Skeletal muscle satellite cell (primary cell): ENCODE measurements around the gene MAP2K5.

ENCODE experiments used
- H3K27me3 ChIP-seq: 2 replicates; pipeline ENCODE4 v1.7.0; 2013; ENCODE audit warnings: low read length; ENCODE audit not compliant: control insufficient read depth, insufficient read depth
- H3K36me3 ChIP-seq: 2 replicates; pipeline ENCODE4 v1.7.0; 2013; ENCODE audit warnings: mild to moderate bottlenecking, control low read depth, low read length; ENCODE audit not compliant: insufficient read depth
- H3K4me1 ChIP-seq: 2 replicates; pipeline ENCODE4 v1.7.0; 2013; ENCODE audit warnings: low read length; ENCODE audit not compliant: control insufficient read depth, insufficient read depth
- H3K4me2 ChIP-seq: 2 replicates; pipeline ENCODE4 v1.7.0; 2013; ENCODE audit warnings: mild to moderate bottlenecking, low read length
- H3K4me3 ChIP-seq: 2 replicates; pipeline ENCODE4 v1.7.0; 2013; ENCODE audit warnings: low read length
- H3K9ac ChIP-seq: 2 replicates; pipeline ENCODE4 v1.7.0; 2013; ENCODE audit warnings: mild to moderate bottlenecking, low read depth, low read length, moderate library complexity
- H3K9me3 ChIP-seq: replicated peaks from 2 replicates; pipeline ENCODE4 v1.7.0; 2013; ENCODE audit warnings: mild to moderate bottlenecking, control low read depth, low read length

Gene MAP2K5

GRCh38 chr15:67510597-67511190 lies 31.8 kb upstream of the MAP2K5 start:
- Histone ChIP-seq H3K9me3 (no peaks in the 10 kb centered on the region), H3K4me1 (peaks cover 35% of the 10 kb centered on the region), H3K4me2 (peak overlapping the region; percentile 58), H3K4me3 (no peak overlapping the region), H3K9ac (peak overlapping the region; percentile 63), H3K36me3 (no peaks in the 10 kb centered on the region), H3K27me3 (no peaks in the 10 kb centered on the region)

- H3K9me3 ChIP-seq, result no peaks in the 10 kb centered on the region
- peak overlapping the region; percentile 1 for H3K4me2 ChIP-seq
- no peaks in the 10 kb centered on the region for H3K36me3 ChIP-seq
- H3K27me3 ChIP-seq, result no peaks in the 10 kb centered on the region
- no peak overlapping the region for H3K4me3 ChIP-seq
- peaks cover 35% of the 10 kb centered on the region for H3K4me1 ChIP-seq
- no peak overlapping the region for H3K9ac ChIP-seq
Observed at GRCh38 chr15:67511606-67512005, 30.9 kb upstream of the MAP2K5 start.

- Histone ChIP-seq H3K4me3 (no peak overlapping the region), H3K9me3 (no peaks in the 10 kb centered on the region), H3K9ac (no peak overlapping the region), H3K4me2 (no peak overlapping the region), H3K4me1 (peaks cover 35% of the 10 kb centered on the region), H3K27me3 (no peaks in the 10 kb centered on the region), H3K36me3 (no peaks in the 10 kb centered on the region)
Observed at GRCh38 chr15:67512140-67512539, 30.4 kb upstream of the MAP2K5 start.

DNA sequence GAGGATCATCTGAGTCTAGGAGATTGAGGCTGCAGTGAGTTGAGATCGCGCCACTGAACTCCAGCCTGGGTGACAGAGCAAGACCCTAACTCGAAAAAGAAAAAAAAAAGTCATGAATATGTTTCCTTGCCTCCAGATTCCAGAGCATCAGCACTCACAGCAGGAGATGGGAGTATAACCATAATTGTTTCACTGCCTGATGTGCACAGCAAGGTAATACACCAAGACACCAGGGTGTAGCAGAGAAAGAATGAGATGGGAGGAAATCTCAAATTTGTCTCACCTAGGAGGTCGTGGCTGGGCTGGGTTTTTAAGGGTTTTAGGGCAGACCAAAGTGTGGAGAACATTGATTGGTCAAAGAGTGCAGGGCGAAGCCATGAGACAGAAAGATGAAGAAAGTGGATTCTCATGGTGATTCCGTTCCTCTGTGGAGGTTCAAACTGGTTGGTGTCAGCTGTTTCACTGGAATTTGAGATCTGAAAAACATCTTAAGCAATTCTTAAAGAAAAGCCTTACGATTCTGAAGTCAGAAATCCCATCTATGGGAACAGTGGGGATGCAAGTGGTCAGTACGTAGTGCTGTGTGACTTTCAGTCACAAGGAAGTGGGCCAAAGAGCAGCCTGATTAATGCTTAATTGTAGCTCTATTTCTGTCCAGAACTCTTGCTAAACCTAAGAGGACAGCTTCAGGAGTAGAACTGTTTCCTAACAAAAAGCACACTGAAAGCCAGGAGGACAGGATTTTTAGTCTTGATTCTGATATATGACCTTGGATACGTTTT lies 29.4 kb upstream of the MAP2K5 start:
- no peak overlapping the region for H3K9ac ChIP-seq
- peaks cover 29% of the 10 kb centered on the region for H3K4me1 ChIP-seq
- no peaks in the 10 kb centered on the region for H3K9me3 ChIP-seq
- no peak overlapping the region for H3K4me2 ChIP-seq
- no peaks in the 10 kb centered on the region for H3K36me3 ChIP-seq
- no peaks in the 10 kb centered on the region for H3K27me3 ChIP-seq
- no peak overlapping the region for H3K4me3 ChIP-seq

GRCh38 chr15:67515090-67515489 lies 27.4 kb upstream of the MAP2K5 start:
- Histone ChIP-seq H3K9me3 (no peaks in the 10 kb centered on the region), H3K27me3 (no peaks in the 10 kb centered on the region), H3K36me3 (no peaks in the 10 kb centered on the region), H3K9ac (no peak overlapping the region), H3K4me2 (no peak overlapping the region), H3K4me3 (no peak overlapping the region), H3K4me1 (peaks cover 19% of the 10 kb centered on the region)

- Histone ChIP-seq H3K9ac (no peak overlapping the region), H3K4me3 (no peak overlapping the region), H3K4me1 (peaks cover 18% of the 10 kb centered on the region), H3K4me2 (no peak overlapping the region), H3K9me3 (no peaks in the 10 kb centered on the region), H3K27me3 (no peaks in the 10 kb centered on the region), H3K36me3 (no peaks in the 10 kb centered on the region)
Observed at GRCh38 chr15:67515557-67515956, 26.9 kb upstream of the MAP2K5 start.

DNA sequence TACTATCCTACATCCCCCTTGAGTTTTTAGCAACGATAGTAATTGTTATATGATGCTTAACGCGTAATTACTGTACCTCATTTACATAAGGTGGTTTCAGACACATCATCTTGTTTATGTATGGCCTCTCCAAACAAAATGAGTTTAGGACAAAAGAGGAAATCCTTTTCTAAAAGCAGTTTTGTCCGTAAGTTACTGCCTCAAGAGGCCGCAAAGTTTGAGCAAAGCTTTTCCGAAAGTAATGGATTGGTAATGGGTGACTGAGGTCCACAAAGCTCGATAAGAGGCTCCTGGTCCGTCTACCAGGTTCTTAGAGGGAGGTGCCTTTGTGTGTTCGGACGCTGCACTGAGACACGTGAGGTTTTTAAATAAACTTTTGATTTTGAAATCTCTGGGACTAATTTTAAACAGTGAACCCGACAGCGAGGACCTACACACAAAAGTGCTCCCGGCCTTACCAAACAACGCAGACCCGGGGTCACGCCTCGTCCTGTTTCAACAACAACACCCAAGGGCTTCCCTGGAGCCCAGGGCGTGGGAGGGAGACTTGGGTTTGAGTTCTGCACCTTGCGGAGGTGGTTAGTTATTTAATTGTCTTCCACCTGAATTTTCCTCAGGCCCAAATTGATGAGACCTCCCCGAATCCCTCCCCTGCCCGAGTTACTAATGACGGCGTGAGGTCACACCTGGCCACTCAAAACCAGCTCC lies 22.0 kb upstream of the MAP2K5 start:
- H3K9me3 ChIP-seq, result no peaks in the 10 kb centered on the region
- H3K4me1 ChIP-seq, result peaks cover 25% of the 10 kb centered on the region
- H3K36me3 ChIP-seq, result no peaks in the 10 kb centered on the region
- peak overlapping the region; percentile 98 for H3K4me3 ChIP-seq
- peak overlapping the region; percentile 90 for H3K9ac ChIP-seq
- peak overlapping the region; percentile 99 for H3K4me2 ChIP-seq
- H3K27me3 ChIP-seq, result no peaks in the 10 kb centered on the region

- Histone ChIP-seq H3K4me3 (peak within 1 kb of the TSS; percentile 98), H3K27me3 (no peaks in the 10 kb centered on the region), H3K9me3 (no peaks in the 10 kb centered on the region), H3K4me1 (peaks cover 25% of the 10 kb centered on the region), H3K4me2 (peak within 1 kb of the TSS; percentile 99), H3K36me3 (peaks cover 3% of the 10 kb centered on the region), H3K9ac (peak within 1 kb of the TSS; percentile 90)
Observed at GRCh38 chr15:67521029-67521782, 21.3 kb upstream of the MAP2K5 start, which contains the start of gene C15orf61. C15orf61 (plus strand) TSS chr15:67521131; CDS start chr15:67521249, 118 bp downstream.

DNA sequence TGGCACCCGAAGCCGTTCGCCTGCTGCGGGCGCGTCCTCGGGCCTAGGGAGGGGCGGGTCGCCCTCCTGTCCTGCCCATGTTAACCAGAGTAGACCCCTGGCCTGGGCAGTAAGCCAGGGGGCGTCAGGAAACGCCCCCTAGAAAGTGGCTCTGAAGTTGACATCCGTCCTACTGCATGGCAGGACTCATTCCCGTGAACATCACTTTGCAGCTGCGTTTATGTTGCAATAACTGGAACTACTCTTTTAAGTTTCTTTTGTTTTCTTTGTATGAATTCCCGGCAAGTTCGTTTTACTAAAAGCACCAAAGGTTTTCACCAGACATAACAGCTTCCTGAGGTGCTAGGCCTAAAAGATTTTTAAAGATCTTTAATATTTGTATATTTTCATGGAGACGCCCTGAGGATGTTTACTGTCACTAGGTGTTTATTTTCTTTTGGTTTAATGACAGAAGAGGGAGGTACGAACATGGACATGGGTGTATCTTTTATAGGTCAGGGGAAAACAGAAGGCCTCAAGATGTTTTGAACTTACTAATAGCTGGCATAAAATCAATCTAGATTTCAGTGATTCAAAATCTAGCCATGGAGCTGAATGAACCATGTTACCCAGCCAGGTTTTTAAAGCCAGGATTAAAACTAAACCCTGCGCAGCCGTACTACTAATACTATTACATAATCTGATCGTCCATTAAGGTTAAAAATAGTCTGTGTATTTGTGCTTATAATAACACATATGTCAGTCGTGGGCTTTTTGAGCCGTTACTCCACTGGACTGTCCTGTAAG lies 20.5 kb upstream of the MAP2K5 start:
- H3K27me3 ChIP-seq, result no peaks in the 10 kb centered on the region

GRCh38 chr15:67523330-67523729 lies 19.2 kb upstream of the MAP2K5 start:
- H3K36me3 ChIP-seq, result peaks cover 14% of the 10 kb centered on the region
- H3K4me2 ChIP-seq, result peak overlapping the region; percentile 99
- peak overlapping the region; percentile 98 for H3K4me3 ChIP-seq
- H3K27me3 ChIP-seq, result no peaks in the 10 kb centered on the region
- peaks cover 25% of the 10 kb centered on the region for H3K4me1 ChIP-seq
- H3K9me3 ChIP-seq, result no peaks in the 10 kb centered on the region
- peak overlapping the region; percentile 90 for H3K9ac ChIP-seq

More for the DNA sequence above, 20.5 kb upstream of the MAP2K5 start:
- peaks cover 7% of the 10 kb centered on the region for H3K36me3 ChIP-seq
- peak overlapping the region; percentile 90 for H3K9ac ChIP-seq
- H3K4me3 ChIP-seq, result peak overlapping the region; percentile 98
- peak overlapping the region; percentile 99 for H3K4me2 ChIP-seq
- peaks cover 25% of the 10 kb centered on the region for H3K4me1 ChIP-seq
- H3K9me3 ChIP-seq, result no peaks in the 10 kb centered on the region
